HPDE6-E6E7 (cell line): ENCODE results near the gene ZNF799.
"Not testable (repeated sequence)": the region's sequence is repeated elsewhere in the genome, so short reads cannot be mapped to it uniquely, and the experiment has no call there.

Experiments
- DNase-seq: peaks from one replicate; pipeline ENCODE4 v3.0.0; 2011; ENCODE audit warnings: missing footprints; ENCODE audit errors: extremely low spot score

ZNF799 gene

GRCh38 chr19:12364391-12365235 lies 36.5 kb downstream of the ZNF799 start:
- peak; percentile 1 for DNase-seq

GRCh38 chr19:12362236-12362635 lies 38.8 kb downstream of the ZNF799 start:
- DNase-seq, result not testable (repeated sequence)

GRCh38 chr19:12353375-12353774 lies 47.7 kb downstream of the ZNF799 start:
- DNase-seq, result no peak

- no peak for DNase-seq
These were observed 50.2 kb downstream of the ZNF799 start for GRCh38 chr19:12350890-12351197.

GRCh38 chr19:12350185-12350889 lies 50.7 kb downstream of the ZNF799 start:
- DNase-seq, result no peak

GRCh38 chr19:12346896-12347295 lies 54.2 kb downstream of the ZNF799 start:
- no peak for DNase-seq

- no peak for DNase-seq
These were observed 55.9 kb downstream of the ZNF799 start for GRCh38 chr19:12345197-12345596.
